Glomerular visceral epithelial cell (primary cell): ENCODE data around the gene FBXL7.

Experiments used
- DNase-seq: peaks from one replicate; pipeline ENCODE4 v3.0.0-alpha.2; 2016; ENCODE audit errors: extremely low spot score

Gene FBXL7

GRCh38 chr5:15538516-15538915 lies 38.5 kb downstream of the FBXL7 start:
- DNase-seq = no peak

- peak; percentile 6 for DNase-seq
Measured at GRCh38 chr5:15539951-15540350, 40.0 kb downstream of the FBXL7 start.

- DNase-seq = no peak
Measured at GRCh38 chr5:15544039-15544438, 44.1 kb downstream of the FBXL7 start.

GRCh38 chr5:15545082-15545481 lies 45.1 kb downstream of the FBXL7 start:
- no peak for DNase-seq

GRCh38 chr5:15547261-15547839 lies 47.4 kb downstream of the FBXL7 start:
- no peak for DNase-seq

- no peak for DNase-seq
Measured at GRCh38 chr5:15549961-15550360, 50.0 kb downstream of the FBXL7 start.

GRCh38 chr5:15550502-15551112 lies 50.6 kb downstream of the FBXL7 start:
- DNase-seq = no peak

- no peak for DNase-seq
Measured at GRCh38 chr5:15551113-15551504, 51.1 kb downstream of the FBXL7 start.

GRCh38 chr5:15554542-15554941 lies 54.6 kb downstream of the FBXL7 start:
- DNase-seq = no peak

- DNase-seq = no peak
Measured at GRCh38 chr5:15555176-15555575, 55.2 kb downstream of the FBXL7 start.

GRCh38 chr5:15558240-15558639 lies 58.3 kb downstream of the FBXL7 start:
- DNase-seq = no peak

- DNase-seq = no peak
Measured at GRCh38 chr5:15558681-15559080, 58.7 kb downstream of the FBXL7 start.

- DNase-seq = no peak
Measured at GRCh38 chr5:15560421-15560820, 60.4 kb downstream of the FBXL7 start.

- no peak for DNase-seq
Measured at GRCh38 chr5:15564523-15564922, 64.5 kb downstream of the FBXL7 start.

- no peak for DNase-seq
Measured at GRCh38 chr5:15564957-15565356, 65.0 kb downstream of the FBXL7 start.

- DNase-seq = no peak
Measured at GRCh38 chr5:15566306-15566705, 66.3 kb downstream of the FBXL7 start.

- DNase-seq = no peak
Measured at GRCh38 chr5:15566789-15567188, 66.8 kb downstream of the FBXL7 start.

- DNase-seq = no peak
Measured at GRCh38 chr5:15570491-15570890, 70.5 kb downstream of the FBXL7 start.

GRCh38 chr5:15571081-15571480 lies 71.1 kb downstream of the FBXL7 start:
- DNase-seq = no peak

- no peak for DNase-seq
Measured at GRCh38 chr5:15571618-15572017, 71.6 kb downstream of the FBXL7 start.

- no peak for DNase-seq
Measured at GRCh38 chr5:15573590-15573989, 73.6 kb downstream of the FBXL7 start.

GRCh38 chr5:15574128-15574527 lies 74.1 kb downstream of the FBXL7 start:
- DNase-seq = no peak

- no peak for DNase-seq
Measured at GRCh38 chr5:15574806-15575325, 74.9 kb downstream of the FBXL7 start.

GRCh38 chr5:15575666-15576065 lies 75.7 kb downstream of the FBXL7 start:
- no peak for DNase-seq
